ENCODE results near the gene ABCC4. TPM values are rescaled to one million over a fixed set of nuclear protein-coding genes. Genes with fewer than 3 reads are reported as not detected.

The ABCC4 gene
- total and polyA plus RNA-seq, 2 donors (not counting 1 experiment from before 2014, with no cell fraction given), result 1.8 to 7.1 TPM

DNA sequence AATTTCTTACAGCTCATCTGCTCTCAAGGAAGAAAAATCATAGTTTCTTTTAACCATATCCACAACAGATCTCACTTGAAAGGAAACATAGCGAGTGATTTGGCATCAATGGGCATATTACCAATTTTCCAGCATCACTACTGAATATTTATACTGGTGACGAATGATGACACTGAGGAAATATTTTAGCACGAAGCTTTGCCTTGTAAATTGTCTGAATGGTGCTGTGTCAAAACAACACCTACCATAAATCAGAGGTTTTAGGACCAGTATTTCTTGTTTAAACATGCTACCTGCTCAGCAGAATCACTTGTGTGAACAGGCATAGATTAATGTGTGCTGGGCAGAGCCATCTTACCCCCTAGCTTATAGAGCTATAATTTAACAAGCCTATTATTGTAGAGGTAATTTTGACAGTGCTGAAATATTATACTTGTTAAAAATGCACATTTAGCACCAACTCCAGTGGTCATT is 146.8 kb downstream of the ABCC4 start:
- no peaks in the 10 kb centered on the region for H3K4me1 ChIP-seq (ENCODE audit: control insufficient read depth in 2 of 2, insufficient read depth in 2 of 2, low read length in 2 of 2)
- WGBS (ENCODE audit: insufficient coverage), result no CpG with 5 or more reads among the region's 3 CpGs
- CTCF ChIA-PET, result interaction anchor here (0.7 kb wide), 1 partner anchor 607 kb away, joined by 3 read pairs; no protein-coding TSS in a partner anchor
- H3K36me3 ChIP-seq (replicated peaks in 1 of 2; ENCODE audit: control extremely low read depth in 1 of 2, control insufficient read depth in 1 of 2, extremely low read depth in 1 of 2, insufficient read depth in 2 of 2, low read length in 1 of 2), result no peaks in the 10 kb centered on the region
- H3K4me3 ChIP-seq (ENCODE audit: control extremely low read depth in 1 of 5, extremely low read depth in 1 of 5, insufficient read depth in 1 of 5, low read depth in 2 of 5, low read length in 4 of 5), result no peak overlapping the region
- H3K27me3 ChIP-seq (replicated peaks in 1 of 4; ENCODE audit: control extremely low read depth in 1 of 4, control insufficient read depth in 3 of 4, insufficient read depth in 4 of 4, low read length in 3 of 4), result no peaks in the 10 kb centered on the region
- H3K4me2 ChIP-seq (replicated peaks; ENCODE audit: low read depth, low read length, poor library complexity, severe bottlenecking), result no peak overlapping the region
- Mint-ChIP-seq H3K27ac (no peak overlapping the region), H3K9me3 (ENCODE audit: insufficient read depth) (no peaks in the 10 kb centered on the region), H3K4me1 (no peaks in the 10 kb centered on the region), H3K27me3 (no peaks in the 10 kb centered on the region), H3K4me3 (no peak overlapping the region)
- no peak for DNase-seq
- no peaks in the 10 kb centered on the region for H4K20me1 ChIP-seq (ENCODE audit: control insufficient read depth, insufficient read depth, low read length, poor library complexity, severe bottlenecking)
- intact Hi-C loops (cut with micrococcal nuclease), result no loop called here
- no peaks in the 10 kb centered on the region for H3K9me3 ChIP-seq (ENCODE audit: control extremely low read depth in 1 of 3, control insufficient read depth in 2 of 3, insufficient read depth in 1 of 3, low read length in 2 of 3)
- H3K27ac ChIP-seq (ENCODE audit: low read length in 2 of 2), result no peak overlapping the region
- H3K79me2 ChIP-seq (ENCODE audit: control insufficient read depth, insufficient read depth, low read length), result no peaks in the 10 kb centered on the region
- H3K9ac ChIP-seq (ENCODE audit: low read length), result no peak overlapping the region
- TF ChIP-seq CTCF (IDR thresholded peaks at IDR 0.05), result no peak
- TF ChIP-seq EZH2 (IDR thresholded peaks at IDR 0.05; ENCODE audit: borderline replicate concordance, insufficient read depth, low read depth, low read length, poor library complexity, severe bottlenecking), result no peak
- POLR2A ChIA-PET, result no interaction called here
- no peak for ATAC-seq (ENCODE audit: low read depth)
- no peak overlapping the region for H2AFZ ChIP-seq (ENCODE audit: insufficient read depth, low read depth, low read length, poor library complexity, severe bottlenecking)

GRCh38 chr13:95153647-95154412 is 147.4 kb downstream of the ABCC4 start:
- H3K9me3 ChIP-seq (ENCODE audit: control extremely low read depth in 1 of 3, control insufficient read depth in 2 of 3, insufficient read depth in 1 of 3, low read length in 2 of 3), result no peaks in the 10 kb centered on the region
- H3K9ac ChIP-seq (ENCODE audit: low read length), result no peak overlapping the region
- no peak overlapping the region for H2AFZ ChIP-seq (ENCODE audit: insufficient read depth, low read depth, low read length, poor library complexity, severe bottlenecking)
- Mint-ChIP-seq H3K27me3 (no peaks in the 10 kb centered on the region), H3K4me3 (no peak overlapping the region), H3K4me1 (no peaks in the 10 kb centered on the region), H3K27ac (no peak overlapping the region), H3K9me3 (ENCODE audit: insufficient read depth) (no peaks in the 10 kb centered on the region)
- no peaks in the 10 kb centered on the region for H4K20me1 ChIP-seq (ENCODE audit: control insufficient read depth, insufficient read depth, low read length, poor library complexity, severe bottlenecking)
- intact Hi-C loops (cut with micrococcal nuclease), result no loop called here
- H3K4me2 ChIP-seq (replicated peaks; ENCODE audit: low read depth, low read length, poor library complexity, severe bottlenecking), result no peak overlapping the region
- WGBS (ENCODE audit: insufficient coverage), result 100% methylated on average over 1 of the region's 7 CpGs
- TF ChIP-seq EZH2 (IDR thresholded peaks at IDR 0.05; ENCODE audit: borderline replicate concordance, insufficient read depth, low read depth, low read length, poor library complexity, severe bottlenecking), result no peak
- TF ChIP-seq CTCF (IDR thresholded peaks at IDR 0.05), result no peak
- no peak overlapping the region for H3K4me3 ChIP-seq (ENCODE audit: control extremely low read depth in 1 of 5, extremely low read depth in 1 of 5, insufficient read depth in 1 of 5, low read depth in 2 of 5, low read length in 4 of 5)
- H3K27ac ChIP-seq (ENCODE audit: low read length in 2 of 2), result no peak overlapping the region
- H3K4me1 ChIP-seq (ENCODE audit: control insufficient read depth in 2 of 2, insufficient read depth in 2 of 2, low read length in 2 of 2), result no peaks in the 10 kb centered on the region
- ChIA-PET CTCF (no interaction called here), POLR2A (no interaction called here)
- no peaks in the 10 kb centered on the region for H3K79me2 ChIP-seq (ENCODE audit: control insufficient read depth, insufficient read depth, low read length)
- no peaks in the 10 kb centered on the region for H3K36me3 ChIP-seq (replicated peaks in 1 of 2; ENCODE audit: control extremely low read depth in 1 of 2, control insufficient read depth in 1 of 2, extremely low read depth in 1 of 2, insufficient read depth in 2 of 2, low read length in 1 of 2)
- DNase-seq (no peak), ATAC-seq (ENCODE audit: low read depth) (no peak)
- no peaks in the 10 kb centered on the region for H3K27me3 ChIP-seq (replicated peaks in 1 of 4; ENCODE audit: control extremely low read depth in 1 of 4, control insufficient read depth in 3 of 4, insufficient read depth in 4 of 4, low read length in 3 of 4)
